ENCODE data around the gene HSPB1.

GRCh38 chr7:76334320-76334967, 32.0 kb downstream of the HSPB1 start:
- TF ChIP-seq, protein P1, sequence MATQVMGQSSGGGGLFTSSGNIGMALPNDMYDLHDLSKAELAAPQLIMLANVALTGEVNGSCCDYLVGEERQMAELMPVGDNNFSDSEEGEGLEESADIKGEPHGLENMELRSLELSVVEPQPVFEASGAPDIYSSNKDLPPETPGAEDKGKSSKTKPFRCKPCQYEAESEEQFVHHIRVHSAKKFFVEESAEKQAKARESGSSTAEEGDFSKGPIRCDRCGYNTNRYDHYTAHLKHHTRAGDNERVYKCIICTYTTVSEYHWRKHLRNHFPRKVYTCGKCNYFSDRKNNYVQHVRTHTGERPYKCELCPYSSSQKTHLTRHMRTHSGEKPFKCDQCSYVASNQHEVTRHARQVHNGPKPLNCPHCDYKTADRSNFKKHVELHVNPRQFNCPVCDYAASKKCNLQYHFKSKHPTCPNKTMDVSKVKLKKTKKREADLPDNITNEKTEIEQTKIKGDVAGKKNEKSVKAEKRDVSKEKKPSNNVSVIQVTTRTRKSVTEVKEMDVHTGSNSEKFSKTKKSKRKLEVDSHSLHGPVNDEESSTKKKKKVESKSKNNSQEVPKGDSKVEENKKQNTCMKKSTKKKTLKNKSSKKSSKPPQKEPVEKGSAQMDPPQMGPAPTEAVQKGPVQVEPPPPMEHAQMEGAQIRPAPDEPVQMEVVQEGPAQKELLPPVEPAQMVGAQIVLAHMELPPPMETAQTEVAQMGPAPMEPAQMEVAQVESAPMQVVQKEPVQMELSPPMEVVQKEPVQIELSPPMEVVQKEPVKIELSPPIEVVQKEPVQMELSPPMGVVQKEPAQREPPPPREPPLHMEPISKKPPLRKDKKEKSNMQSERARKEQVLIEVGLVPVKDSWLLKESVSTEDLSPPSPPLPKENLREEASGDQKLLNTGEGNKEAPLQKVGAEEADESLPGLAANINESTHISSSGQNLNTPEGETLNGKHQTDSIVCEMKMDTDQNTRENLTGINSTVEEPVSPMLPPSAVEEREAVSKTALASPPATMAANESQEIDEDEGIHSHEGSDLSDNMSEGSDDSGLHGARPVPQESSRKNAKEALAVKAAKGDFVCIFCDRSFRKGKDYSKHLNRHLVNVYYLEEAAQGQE (IDR thresholded peaks at IDR 0.05; ENCODE audit: insufficient read depth in 1 of 2, low read depth in 2 of 2, low read length in 1 of 2): no peak
- no peak for TF ChIP-seq CTCF (IDR thresholded peaks at IDR 0.05)

Data from Panc1 (cell line).